NCI-H2081 treated with DMSO at 0.1 percent for 48 hours (cell line): ENCODE data around the gene MAD2L2.

Experiments used
- DNase-seq: peaks from one replicate; lab custom pipeline; 2025; lab: John Stamatoyannopoulos, UW

Gene MAD2L2

DNA sequence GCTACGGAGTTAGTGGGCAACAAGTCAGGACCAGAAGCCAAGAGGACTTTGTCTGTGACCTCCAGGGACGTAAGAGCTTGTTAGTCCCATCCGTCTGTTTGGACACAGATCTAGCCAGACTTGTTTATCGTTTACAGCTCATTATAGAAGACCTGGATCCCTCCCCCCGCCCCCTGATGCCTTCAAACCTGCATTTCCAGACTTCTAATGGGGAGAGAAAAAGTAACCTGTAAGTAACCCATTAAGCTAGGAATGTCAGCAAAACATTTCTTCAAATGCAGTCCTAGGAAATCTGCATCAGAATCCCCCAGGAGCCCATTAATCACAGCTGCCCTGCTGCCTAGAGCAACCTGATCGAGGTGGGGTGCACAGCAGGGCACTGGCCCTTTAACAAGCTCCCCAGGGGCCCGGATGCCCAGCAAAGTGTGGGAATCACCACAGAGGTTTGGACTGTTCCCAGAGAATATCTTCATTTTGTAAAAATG lies 1.4 kb upstream of the MAD2L2 start:
- no peak for DNase-seq

DNA sequence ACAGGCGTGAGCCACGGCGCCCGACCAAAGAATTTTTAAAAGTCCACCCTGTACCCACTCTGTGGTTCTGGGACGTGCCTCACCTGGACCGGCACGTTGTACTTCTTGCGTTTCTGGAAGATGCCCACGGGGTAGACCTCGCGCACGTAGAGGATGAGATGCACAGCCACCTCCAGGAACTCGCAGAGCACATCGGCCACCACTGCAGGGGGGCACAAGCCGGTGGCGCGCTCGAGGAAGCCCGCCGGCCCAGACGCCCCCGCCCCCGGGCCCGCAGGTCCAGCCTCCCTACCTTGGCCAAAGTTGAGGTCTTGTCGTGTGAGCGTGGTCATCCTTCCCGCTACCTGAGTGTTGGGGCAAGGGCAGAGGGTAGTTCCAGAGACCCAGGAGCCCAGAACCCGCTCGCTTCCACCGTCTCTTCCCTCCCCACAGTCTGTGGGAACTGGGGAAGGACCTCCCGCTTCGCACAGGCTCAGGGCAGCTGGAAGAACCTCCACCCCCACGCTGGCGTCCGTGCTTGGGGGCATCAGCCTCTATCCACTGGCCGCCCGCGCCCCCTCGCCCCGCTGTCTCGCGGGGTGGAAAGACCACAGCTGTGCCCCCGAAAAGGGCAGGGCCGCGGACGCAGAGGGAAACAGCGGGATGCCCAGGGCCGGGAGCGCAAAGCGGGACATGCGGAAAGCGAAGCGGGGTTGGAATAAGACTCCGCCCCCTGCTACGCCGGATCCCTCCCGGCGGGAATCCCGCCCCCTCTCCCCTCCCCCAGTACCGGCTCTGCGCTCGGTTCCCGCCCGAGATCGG lies 478 bp downstream of the MAD2L2 start:
- no peak for DNase-seq

DNA sequence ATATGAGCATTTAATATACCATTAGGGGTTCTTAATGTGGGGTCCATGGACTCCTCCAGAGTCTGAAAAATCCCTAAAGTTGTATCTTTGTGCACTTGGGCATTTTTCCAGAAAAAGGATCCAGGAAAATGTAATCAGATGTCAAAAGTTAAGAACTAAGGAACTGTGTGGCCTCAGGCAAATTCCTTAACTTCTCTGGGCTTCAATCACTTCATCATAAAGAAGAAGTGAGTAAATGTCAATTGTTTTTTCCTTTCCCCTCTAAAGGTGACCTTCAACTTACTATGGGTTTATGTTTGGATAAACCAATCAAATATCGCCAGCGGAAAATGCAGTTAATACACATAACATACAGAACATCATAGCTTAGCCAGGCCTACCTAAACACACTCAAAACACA lies 2.5 kb downstream of the MAD2L2 start:
- DNase-seq = no peak

DNA sequence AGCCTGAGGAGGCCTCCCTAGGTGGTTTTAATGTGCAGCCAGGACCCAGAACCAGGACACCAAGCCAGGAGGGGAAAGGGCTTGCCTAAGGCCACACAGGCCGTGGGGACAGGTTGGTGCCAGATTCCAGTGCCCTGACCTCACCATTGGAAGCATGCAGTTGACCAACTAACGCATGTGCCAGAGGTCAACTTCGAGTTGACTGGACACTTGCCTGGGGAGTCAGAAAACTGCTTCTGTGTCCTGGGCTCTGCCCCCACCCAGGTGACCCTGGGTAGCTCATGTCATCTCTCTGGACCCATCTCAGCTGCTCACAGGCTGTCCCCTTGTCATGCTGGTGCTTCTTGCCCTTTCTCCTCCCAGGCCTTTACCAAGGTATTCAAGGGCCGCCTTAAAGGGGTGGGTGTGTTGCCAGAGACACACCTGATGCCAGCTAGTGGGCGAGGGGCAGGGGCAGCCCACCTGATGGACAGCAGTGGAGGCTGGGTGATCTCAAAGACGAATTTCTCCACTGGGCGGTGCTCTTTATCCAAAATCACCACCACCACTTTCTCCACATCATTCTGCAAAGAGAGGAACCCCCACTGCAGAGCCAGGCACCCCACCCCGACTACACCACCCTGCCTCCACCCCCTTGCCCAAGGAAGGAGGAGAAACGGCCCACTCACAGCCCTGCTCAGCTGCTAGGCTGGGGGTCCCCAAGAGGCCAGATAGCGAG lies 4.4 kb downstream of the MAD2L2 start:
- DNase-seq = no peak

DNA sequence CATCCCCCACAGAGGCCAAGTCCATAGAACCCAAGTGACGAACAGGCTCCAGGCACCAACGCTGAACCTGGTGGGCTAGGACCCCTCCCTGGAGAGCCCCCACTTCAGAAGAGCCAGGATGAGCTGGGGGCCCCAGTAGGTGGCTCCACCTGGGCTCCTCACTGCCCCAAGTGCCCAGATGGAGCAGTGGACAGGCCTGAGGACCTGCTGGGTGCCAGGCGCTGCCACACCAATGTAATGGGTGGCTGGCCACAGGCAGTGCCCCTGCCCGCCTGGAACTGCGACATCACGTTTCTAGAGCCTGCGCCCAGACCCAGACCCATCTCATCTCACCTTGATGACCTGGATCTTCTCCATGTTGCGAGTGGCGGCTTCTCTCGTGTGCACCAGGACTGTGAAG lies 5.6 kb downstream of the MAD2L2 start:
- no peak for DNase-seq

DNA sequence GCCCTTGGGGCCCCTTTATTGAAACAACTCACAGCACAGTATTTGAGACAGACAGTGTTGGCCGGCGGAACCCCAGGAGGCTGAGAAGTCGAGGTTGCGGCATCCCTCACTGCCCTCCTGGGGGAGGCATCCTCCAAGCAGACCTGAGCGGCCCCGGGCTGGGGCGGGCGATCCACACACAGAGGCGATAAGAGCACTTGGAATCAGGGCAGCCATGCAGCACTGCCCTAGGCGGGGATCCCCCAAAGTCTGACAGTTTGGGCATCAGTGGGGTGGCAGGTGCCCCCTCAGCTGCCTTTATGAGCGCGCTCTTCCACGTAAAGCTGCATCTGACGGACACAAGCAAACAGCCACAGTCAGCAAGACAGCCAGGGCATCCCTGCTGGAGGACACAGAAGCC lies 6.5 kb downstream of the MAD2L2 start:
- no peak for DNase-seq

DNA sequence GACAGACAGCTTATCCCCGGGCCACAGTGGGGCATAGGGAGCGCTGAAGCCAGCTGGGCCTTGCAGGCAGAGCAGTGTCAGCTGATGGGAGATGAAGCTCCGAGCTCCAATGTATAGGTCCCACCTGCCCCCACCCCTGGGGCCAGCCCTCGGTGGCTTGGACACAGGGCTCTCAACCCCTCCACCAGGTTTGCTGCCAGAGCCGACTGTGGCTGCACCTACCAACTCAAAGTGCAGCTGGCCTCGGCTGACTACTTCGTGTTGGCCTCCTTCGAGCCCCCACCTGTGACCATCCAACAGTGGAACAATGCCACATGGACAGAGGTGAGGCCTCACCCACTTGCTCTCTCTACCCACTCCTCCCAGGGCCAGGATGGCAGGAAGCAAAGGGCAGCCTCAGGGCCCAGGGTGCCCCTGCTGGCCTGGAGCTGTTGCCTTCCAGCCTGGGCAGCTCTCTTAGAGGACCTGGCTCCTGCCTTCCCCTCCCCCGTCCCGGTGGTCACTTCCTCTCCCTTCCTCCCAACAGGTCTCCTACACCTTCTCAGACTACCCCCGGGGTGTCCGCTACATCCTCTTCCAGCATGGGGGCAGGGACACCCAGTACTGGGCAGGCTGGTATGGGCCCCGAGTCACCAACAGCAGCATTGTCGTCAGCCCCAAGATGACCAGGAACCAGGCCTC lies 7.7 kb downstream of the MAD2L2 start:
- no peak for DNase-seq

DNA sequence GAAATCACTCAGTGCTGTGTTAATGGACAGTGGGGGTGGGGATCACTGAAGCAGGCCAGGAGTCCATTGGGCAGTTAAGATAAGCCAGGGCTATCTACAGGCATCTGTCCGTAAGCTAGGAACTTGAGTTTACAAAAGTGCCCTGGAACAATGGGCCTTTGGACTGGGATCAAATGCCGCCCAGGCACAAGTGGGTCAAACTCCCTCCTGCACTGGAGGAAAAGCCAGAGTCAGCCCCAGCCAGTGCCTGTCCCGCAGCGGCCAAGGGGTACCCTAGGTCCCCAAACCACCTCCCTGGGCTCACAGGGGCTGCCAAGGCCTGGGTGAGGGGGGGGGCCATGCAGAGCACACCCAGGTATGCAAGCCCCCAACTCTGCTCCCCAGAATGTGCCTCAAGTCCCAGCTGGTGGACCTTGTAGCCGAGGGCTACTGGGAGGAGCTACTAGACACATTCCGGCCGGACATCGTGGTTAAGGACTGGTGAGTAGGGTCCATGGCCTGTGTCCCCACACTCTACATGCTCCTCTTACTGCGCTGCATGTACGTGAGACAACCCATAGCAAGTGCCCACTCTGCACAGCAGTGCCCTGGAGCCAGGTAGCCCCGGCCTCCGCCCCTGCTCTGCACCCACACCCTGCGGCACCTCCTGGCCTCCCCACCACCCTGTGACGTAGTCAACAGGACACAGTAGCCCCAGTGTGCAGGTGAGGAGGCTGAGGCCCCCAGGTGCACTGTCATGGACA lies 9.2 kb downstream of the MAD2L2 start:
- no peak for DNase-seq

DNA sequence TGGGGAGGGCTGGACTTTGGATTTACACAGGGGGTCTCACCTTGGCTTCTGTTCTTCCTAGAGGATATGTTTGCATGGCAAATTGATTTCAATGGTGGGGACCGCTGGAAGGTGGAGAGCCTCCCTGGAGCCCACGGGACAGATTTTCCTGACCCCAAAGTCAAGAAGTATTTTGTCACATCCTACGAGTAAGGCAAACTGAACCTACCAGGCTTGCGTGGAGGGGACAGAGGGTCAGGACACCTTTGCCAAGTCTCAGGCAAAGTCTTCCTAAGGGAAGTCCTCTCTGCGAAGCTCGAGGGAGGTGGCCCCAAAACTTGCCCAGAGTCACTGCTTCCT lies 9.8 kb downstream of the MAD2L2 start:
- no peak for DNase-seq

DNA sequence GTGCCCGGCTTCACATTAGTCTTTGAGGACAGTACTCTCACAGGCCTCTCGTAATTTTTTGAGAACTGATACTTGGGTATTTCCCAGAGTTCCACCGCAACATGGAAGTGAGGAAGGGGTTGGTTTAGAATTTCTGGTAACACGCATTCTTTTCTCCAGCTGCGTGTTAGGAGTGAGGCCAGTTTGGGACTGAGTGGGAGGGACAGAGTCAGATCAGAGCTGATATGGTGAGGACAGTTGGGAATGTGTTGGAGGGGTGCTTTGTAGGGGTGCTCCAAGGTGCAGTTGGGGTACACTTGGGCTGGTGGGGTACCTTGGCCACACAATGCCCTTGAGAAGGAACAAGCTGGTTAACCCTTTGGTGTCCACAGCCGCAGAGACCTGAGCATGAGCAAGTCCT lies 10.2 kb downstream of the MAD2L2 start:
- DNase-seq = no peak

DNA sequence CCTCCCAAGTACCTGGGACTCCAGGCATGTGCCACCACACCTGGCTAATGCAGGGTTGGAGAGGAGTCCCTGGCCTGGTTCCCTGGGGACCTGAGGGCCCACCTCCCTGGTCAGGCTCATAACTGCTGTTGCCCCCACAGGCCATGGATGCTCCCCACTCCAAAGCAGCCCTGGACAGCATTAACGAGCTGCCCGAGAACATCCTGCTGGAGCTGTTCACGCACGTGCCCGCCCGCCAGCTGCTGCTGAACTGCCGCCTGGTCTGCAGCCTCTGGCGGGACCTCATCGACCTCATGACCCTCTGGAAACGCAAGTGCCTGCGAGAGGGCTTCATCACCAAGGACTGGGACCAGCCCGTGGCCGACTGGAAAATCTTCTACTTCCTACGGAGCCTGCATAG lies 12.4 kb downstream of the MAD2L2 start:
- DNase-seq = no peak

DNA sequence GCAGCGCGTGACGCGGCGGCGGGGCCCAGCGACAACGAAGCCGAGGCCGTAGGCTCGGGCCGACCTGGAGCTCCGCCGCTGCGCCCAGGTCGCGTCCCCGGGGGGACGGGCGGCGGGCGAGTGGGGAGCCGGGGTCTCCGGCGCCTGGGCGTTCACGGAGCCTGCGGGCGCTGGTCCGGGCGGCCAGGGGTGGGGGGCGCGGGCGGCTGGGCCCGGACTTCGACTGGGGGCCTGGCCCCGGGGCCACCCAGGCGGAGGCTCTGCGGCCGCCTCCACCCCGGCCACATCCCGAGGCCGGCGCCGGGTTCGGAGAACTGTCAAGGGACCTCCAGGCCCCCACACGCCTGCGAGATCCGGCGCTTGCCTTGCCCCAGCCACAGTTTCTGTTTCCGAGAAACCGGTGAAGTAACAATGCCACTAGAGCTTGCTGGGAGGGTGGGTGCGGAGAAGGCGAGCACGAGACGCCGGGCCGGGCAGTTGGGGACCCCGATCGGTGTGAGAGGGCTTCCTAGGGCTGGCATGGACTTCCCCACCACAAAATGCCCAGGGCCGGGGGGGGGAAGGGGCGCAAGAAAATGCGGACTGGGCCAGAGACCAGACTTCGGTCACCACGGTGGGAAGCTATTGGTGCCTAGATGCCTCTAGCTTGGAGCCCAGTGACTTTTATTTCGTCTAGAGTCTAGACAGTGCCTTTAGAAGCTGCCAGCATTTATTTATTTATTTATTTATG lies 16.4 kb downstream of the MAD2L2 start:
- no peak for DNase-seq

DNA sequence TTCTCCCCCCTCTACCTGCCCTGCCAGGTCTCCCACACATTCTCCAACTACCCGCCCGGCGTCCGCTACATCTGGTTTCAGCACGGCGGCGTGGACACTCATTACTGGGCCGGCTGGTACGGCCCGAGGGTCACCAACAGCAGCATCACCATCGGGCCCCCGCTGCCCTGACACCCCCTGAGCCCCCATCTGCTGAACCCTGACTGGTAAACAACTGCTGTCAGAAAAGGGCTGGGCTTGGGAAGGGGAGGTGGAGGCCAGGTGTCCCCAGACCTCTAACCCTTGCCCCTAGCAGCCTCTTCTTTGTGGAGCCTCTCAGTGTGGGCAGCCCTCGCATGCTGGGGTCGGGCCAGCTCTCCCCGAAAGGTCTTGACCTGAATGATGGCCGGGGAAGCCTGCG lies 19.8 kb downstream of the MAD2L2 start:
- DNase-seq = no peak

DNA sequence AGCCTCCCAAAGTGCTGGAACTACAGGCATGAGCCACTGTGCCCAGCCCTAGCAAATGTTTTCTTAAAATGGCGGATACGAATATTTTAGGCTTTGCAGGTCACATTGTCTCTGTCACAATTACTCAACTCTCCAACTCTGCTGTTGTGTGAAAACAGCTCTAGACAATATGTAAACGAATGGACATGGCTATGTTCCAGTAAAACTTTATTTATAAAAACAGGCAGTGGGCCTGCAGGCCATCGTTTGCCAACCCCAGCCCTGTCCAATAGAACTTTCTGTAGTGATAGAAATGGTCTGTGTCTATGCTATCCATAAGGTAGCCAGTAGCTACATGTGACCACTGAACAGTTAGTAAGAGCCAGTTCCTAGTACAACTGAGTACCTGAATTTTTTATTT lies 21.2 kb downstream of the MAD2L2 start:
- DNase-seq = no peak

DNA sequence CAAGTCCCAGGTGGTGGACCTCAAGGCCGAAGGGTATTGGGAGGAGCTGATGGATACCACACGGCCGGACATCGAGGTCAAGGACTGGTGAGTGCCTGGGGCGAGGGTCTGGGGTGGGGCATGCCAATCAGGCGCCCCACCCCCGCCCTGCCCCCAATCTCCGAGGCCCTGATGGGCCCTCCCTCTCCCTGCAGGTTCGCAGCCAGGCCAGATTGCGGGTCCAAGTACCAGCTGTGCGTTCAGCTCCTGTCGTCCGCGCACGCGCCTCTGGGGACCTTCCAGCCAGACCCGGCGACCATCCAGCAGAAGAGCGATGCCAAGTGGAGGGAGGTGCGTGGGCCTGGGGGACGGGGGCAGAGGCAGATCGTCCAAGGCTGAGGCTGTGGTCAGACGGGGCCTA lies 22.4 kb downstream of the MAD2L2 start:
- no peak for DNase-seq

DNA sequence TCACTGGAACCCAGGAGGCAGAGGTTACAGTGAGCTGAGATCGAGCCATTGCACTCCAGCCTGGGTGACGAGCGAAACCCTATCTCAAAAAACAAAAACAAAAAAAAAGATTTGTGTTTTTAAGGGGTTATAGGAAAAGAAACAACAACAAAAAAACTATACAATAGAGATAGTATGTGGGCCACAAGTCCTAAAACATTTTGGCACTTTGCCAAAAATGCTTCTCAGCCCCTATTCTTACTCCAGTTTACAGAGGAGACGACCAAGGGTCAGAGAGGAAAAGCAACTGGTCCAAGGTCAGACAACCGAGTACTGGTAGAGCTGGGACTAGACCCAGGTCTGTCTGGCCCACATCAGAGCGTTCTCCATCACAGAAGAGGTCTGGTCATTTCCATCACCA lies 23.3 kb downstream of the MAD2L2 start:
- no peak for DNase-seq

DNA sequence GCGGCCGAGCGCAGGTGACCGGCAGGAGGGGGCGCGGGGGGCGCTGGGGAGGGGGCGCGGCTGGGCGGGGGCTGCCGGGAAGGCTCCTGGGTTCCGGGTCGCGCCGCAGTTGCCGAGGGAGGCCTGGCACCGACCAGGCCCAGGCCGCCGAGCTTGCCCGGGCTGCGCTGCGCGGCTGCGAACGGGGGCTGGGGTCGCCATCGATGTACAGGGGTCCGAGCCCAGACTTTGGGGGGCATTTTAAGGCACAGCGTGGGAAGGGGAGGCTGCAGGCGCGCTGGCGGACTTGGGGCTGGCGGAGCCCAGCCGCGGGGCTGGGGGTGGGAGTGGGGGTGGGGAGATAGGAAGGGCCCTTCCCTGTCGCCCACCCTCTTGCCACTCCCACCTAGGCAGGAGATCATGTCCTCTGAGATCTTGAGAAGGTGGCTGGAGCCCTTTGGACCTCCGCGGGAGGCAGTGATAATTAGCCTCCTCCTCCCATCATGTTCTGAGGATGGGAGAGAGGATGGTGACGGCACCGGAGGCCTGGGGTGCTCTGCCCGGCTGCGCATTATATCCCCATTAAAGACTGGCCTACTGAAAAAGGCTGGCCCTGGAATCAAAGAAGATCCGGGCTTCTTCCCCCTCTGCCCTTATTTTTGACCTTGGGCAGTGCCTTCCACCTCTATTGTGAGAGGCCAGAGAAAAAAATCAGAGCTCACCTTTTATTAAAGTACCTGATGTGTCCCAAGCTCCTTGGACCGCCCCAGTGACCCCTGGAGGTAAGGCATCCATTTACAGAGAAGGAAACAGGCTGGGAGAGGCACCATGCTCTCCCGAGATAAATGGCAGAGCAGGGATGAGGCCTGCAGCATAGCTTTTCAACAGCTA lies 25.8 kb downstream of the MAD2L2 start:
- no peak for DNase-seq

DNA sequence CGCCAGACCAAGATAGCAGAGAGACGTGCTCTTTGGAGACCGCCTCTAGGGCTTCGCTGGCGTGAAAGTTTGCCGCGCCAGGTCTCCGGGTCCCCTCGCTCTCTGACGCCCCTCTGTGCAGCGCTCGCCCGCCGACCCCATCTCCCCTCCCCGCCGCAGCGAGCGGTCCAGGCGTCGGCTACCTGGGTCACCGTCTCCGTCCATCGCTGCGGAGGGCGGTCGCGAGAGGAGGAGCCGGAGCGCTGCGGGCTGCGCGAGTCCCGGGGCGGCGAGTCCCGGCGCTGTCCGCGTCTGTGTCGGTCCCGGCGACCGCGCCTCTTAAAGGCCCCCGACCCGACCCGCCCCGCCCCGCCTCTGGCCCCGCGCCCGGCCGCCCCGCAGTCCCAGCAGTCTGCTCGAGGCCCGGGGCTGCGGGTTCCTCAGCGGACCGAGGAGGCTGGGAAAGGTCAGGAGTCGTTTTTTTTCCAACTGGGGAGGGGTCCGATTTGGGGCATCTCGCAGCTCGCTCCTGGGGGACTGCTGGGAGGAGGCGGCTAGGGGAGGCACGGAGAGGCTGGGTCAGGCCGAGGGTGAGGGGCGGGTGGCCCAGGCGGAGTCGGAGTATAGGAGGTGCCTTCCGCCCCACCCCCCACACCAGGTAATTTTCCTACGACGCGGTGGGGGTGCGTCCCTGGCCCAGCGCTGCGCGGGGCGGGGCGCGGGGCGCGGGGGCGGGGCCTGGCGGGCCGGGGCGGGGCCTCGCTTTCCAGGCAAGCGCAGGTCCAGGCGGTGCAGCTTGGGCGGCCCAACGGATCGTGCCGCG lies 26.6 kb downstream of the MAD2L2 start, which contains the start of the genes FBXO2 and FBXO44:
FBXO2 (minus strand) TSS at position 293 of the 802 bp plus-strand sequence; CDS start at position 204, 89 bp downstream.
FBXO44 (plus strand) TSS at position 741 of the 802 bp plus-strand sequence. CDS start 959 bp downstream, outside the sequence.
- no peak for DNase-seq

DNA sequence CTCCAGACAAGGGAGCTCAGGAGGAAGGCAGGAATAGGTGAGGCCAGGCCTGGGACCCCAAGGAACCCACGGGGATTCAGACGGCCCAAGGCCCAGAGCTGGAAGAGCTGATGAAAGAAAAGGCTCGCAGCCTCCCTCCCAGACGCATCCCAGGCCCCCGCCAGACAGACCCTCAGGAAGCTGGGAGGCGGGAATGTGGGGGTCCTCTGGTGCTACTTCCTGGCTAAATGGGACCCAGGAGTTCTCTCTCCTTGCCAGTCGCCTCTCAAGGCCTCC lies 27.1 kb downstream of the MAD2L2 start:
- DNase-seq = no peak
